ENCODE data around the gene DGUOK.

- TF ChIP-seq YY1 (IDR thresholded peaks at IDR 0.05; ENCODE audit: insufficient read depth, insufficient read length) = no peak
- TF ChIP-seq ZNF274 (IDR thresholded peaks at IDR 0.05; ENCODE audit: low read depth, low read length) = no peak
- TF ChIP-seq SUZ12 (IDR thresholded peaks at IDR 0.05; ENCODE audit: extremely low read depth, insufficient read depth, insufficient read length) = no peak
Observed at GRCh38 chr2:73926493-73927327, at the start of gene DGUOK.

Measured in NT2/D1 (cell line).